ENCODE results near the gene C1orf167.

C1orf167 gene

GRCh38 chr1:11817192-11817591 is 55.2 kb downstream of the C1orf167 start:
- H3K27ac Mint-ChIP-seq, result no peak overlapping the region
- TF ChIP-seq CTCF (IDR thresholded peaks at IDR 0.05; ENCODE audit: unreplicated experiment in 3 of 3), result no peak
- H3K4me1 Mint-ChIP-seq, result no peaks in the 10 kb centered on the region
- no peaks in the 10 kb centered on the region for H3K9me3 Mint-ChIP-seq
- H3K36me3 Mint-ChIP-seq (ENCODE audit: low read depth), result peaks cover 60% of the 10 kb centered on the region
- H3K4me3 Mint-ChIP-seq, result no peak overlapping the region
- H3K27me3 Mint-ChIP-seq (ENCODE audit: low read depth), result no peaks in the 10 kb centered on the region

GRCh38 chr1:11822091-11822490 is 60.1 kb downstream of the C1orf167 start:
- H3K27me3 Mint-ChIP-seq (ENCODE audit: low read depth), result no peaks in the 10 kb centered on the region
- H3K4me3 Mint-ChIP-seq, result no peak overlapping the region
- no peak overlapping the region for H3K27ac Mint-ChIP-seq
- H3K9me3 Mint-ChIP-seq, result no peaks in the 10 kb centered on the region
- peaks cover 61% of the 10 kb centered on the region for H3K36me3 Mint-ChIP-seq (ENCODE audit: low read depth)
- no peaks in the 10 kb centered on the region for H3K4me1 Mint-ChIP-seq
- no peak for TF ChIP-seq CTCF (IDR thresholded peaks at IDR 0.05; ENCODE audit: unreplicated experiment in 3 of 3)

- peaks cover 65% of the 10 kb centered on the region for H3K36me3 Mint-ChIP-seq (ENCODE audit: low read depth)
- no peaks in the 10 kb centered on the region for H3K27me3 Mint-ChIP-seq (ENCODE audit: low read depth)
- H3K4me3 Mint-ChIP-seq, result no peak overlapping the region
- no peak for TF ChIP-seq CTCF (IDR thresholded peaks at IDR 0.05; ENCODE audit: unreplicated experiment in 3 of 3)
- H3K27ac Mint-ChIP-seq, result no peak overlapping the region
- no peaks in the 10 kb centered on the region for H3K9me3 Mint-ChIP-seq
- no peaks in the 10 kb centered on the region for H3K4me1 Mint-ChIP-seq
Measured at GRCh38 chr1:11823366-11824137, 61.6 kb downstream of the C1orf167 start.

- Mint-ChIP-seq H3K27ac (no peak overlapping the region), H3K27me3 (ENCODE audit: low read depth) (no peaks in the 10 kb centered on the region), H3K4me3 (no peak overlapping the region), H3K9me3 (no peaks in the 10 kb centered on the region), H3K36me3 (ENCODE audit: low read depth) (peaks cover 60% of the 10 kb centered on the region), H3K4me1 (no peaks in the 10 kb centered on the region)
- TF ChIP-seq CTCF (IDR thresholded peaks at IDR 0.05; ENCODE audit: unreplicated experiment in 3 of 3), result no peak
Measured at GRCh38 chr1:11825131-11825530, 63.1 kb downstream of the C1orf167 start.

- TF ChIP-seq CTCF (IDR thresholded peaks at IDR 0.05; ENCODE audit: unreplicated experiment in 3 of 3), result no peak
- Mint-ChIP-seq H3K9me3 (no peaks in the 10 kb centered on the region), H3K4me3 (no peak overlapping the region), H3K4me1 (no peaks in the 10 kb centered on the region), H3K36me3 (ENCODE audit: low read depth) (peaks cover 60% of the 10 kb centered on the region), H3K27ac (no peak overlapping the region), H3K27me3 (ENCODE audit: low read depth) (no peaks in the 10 kb centered on the region)
Measured at GRCh38 chr1:11826946-11827345, 65.0 kb downstream of the C1orf167 start.

GRCh38 chr1:11828511-11828910 is 66.5 kb downstream of the C1orf167 start:
- Mint-ChIP-seq H3K4me1 (no peaks in the 10 kb centered on the region), H3K36me3 (ENCODE audit: low read depth) (peaks cover 65% of the 10 kb centered on the region), H3K27me3 (ENCODE audit: low read depth) (no peaks in the 10 kb centered on the region), H3K9me3 (no peaks in the 10 kb centered on the region), H3K4me3 (no peak overlapping the region), H3K27ac (no peak overlapping the region)
- TF ChIP-seq CTCF (IDR thresholded peaks at IDR 0.05; ENCODE audit: unreplicated experiment in 3 of 3), result no peak
